NB4 (cell line): ENCODE measurements around the gene LPCAT1.

Experiments
- DNase-seq: peaks from one replicate; pipeline ENCODE4 v3.0.0; 2010; ENCODE audit warnings: low read depth
- H3K4me3 ChIP-seq: one replicate; pipeline ENCODE4 v1.5.1; 2011; ENCODE audit warnings: mild to moderate bottlenecking, low read depth, low read length, moderate library complexity
- CTCF ChIP-seq: IDR thresholded peaks from one replicate; pipeline ENCODE4 v1.5.1; 2012; ENCODE audit warnings: low read depth, low read length
- MAX ChIP-seq: IDR thresholded peaks from 2 replicates; pipeline ENCODE4 v1.6.1; 2011; ENCODE audit warnings: low read depth, low read length
- MYC ChIP-seq: IDR thresholded peaks from 2 replicates; pipeline ENCODE4 v1.6.1; 2011; ENCODE audit warnings: low read depth, low read length
- POLR2A ChIP-seq: IDR thresholded peaks from 2 replicates; pipeline ENCODE4 v1.6.1; 2011; ENCODE audit warnings: mild to moderate bottlenecking; ENCODE audit not compliant: insufficient read length; ENCODE audit errors: extremely low read depth

Gene LPCAT1

GRCh38 chr5:1545126-1545804 lies 21.5 kb upstream of the LPCAT1 start:
- TF ChIP-seq POLR2A (no peak), MAX (no peak), MYC (no peak), CTCF (no peak)
- DNase-seq = no peak
- H3K4me3 ChIP-seq = no peak overlapping the region

GRCh38 chr5:1544294-1544961 lies 20.7 kb upstream of the LPCAT1 start:
- TF ChIP-seq MAX (no peak), CTCF (no peak), MYC (no peak), POLR2A (no peak)
- DNase-seq = no peak

GRCh38 chr5:1543398-1544293 lies 19.9 kb upstream of the LPCAT1 start:
- no peak for DNase-seq
- TF ChIP-seq POLR2A (no peak), CTCF (no peak), MYC (no peak), MAX (no peak)
- H3K4me3 ChIP-seq = no peak overlapping the region

More at GRCh38 chr5:1544294-1544961, 20.7 kb upstream of the LPCAT1 start:
- H3K4me3 ChIP-seq = no peak overlapping the region

- DNase-seq = no peak
- TF ChIP-seq MAX (no peak), POLR2A (no peak), MYC (no peak), CTCF (no peak)
- H3K4me3 ChIP-seq = no peak overlapping the region
Observed at GRCh38 chr5:1542781-1543180, 19.0 kb upstream of the LPCAT1 start.

GRCh38 chr5:1541702-1542400 lies 18.1 kb upstream of the LPCAT1 start:
- TF ChIP-seq MYC (no peak), MAX (no peak), POLR2A (no peak), CTCF (no peak)
- no peak overlapping the region for H3K4me3 ChIP-seq
- no peak for DNase-seq
